Fibroblast of peridontal ligament (primary cell): ENCODE data around the gene PLPP2.
A peak's percentile ranks its signal among the peaks of the same experiment; 100 is the strongest.

Experiments used
- DNase-seq: peaks from one replicate; pipeline ENCODE4 v3.0.0-alpha.2; 2010; ENCODE audit errors: extremely low read depth

PLPP2 gene

GRCh38 chr19:291006-291521, at the start of gene PLPP2:
TSS of gene PLPP2 (minus strand) at chr19:291403. CDS start at chr19:291336, 67 bp downstream.
- no peak for DNase-seq

- no peak for DNase-seq
Observed at GRCh38 chr19:340620-341385, 49.6 kb upstream of the PLPP2 start.

GRCh38 chr19:339262-339887, 48.2 kb upstream of the PLPP2 start:
- no peak for DNase-seq

GRCh38 chr19:338421-338820, 47.2 kb upstream of the PLPP2 start:
- no peak for DNase-seq

GRCh38 chr19:336067-336614, 44.9 kb upstream of the PLPP2 start:
- DNase-seq = no peak

GRCh38 chr19:335486-336066, 44.4 kb upstream of the PLPP2 start:
- no peak for DNase-seq

GRCh38 chr19:335072-335471, 43.9 kb upstream of the PLPP2 start:
- DNase-seq = no peak

- DNase-seq = no peak
Observed at GRCh38 chr19:334296-335071, 43.3 kb upstream of the PLPP2 start.

- no peak for DNase-seq
Observed at GRCh38 chr19:330503-330902, 39.3 kb upstream of the PLPP2 start.

GRCh38 chr19:329876-330275, 38.7 kb upstream of the PLPP2 start:
- no peak for DNase-seq

- peak; percentile 13 for DNase-seq
Observed at GRCh38 chr19:328025-328505, 36.9 kb upstream of the PLPP2 start.

GRCh38 chr19:327291-328024, 36.3 kb upstream of the PLPP2 start:
- no peak for DNase-seq

- no peak for DNase-seq
Observed at GRCh38 chr19:326871-327270, 35.7 kb upstream of the PLPP2 start.

GRCh38 chr19:325937-326565, 34.8 kb upstream of the PLPP2 start:
- no peak for DNase-seq

GRCh38 chr19:325173-325936, 34.2 kb upstream of the PLPP2 start:
- DNase-seq = no peak

- DNase-seq = no peak
Observed at GRCh38 chr19:324716-325115, 33.5 kb upstream of the PLPP2 start.

- no peak for DNase-seq
Observed at GRCh38 chr19:322616-323015, 31.4 kb upstream of the PLPP2 start.

- DNase-seq = no peak
Observed at GRCh38 chr19:318509-318774, 27.2 kb upstream of the PLPP2 start.

- no peak for DNase-seq
Observed at GRCh38 chr19:317710-318508, 26.7 kb upstream of the PLPP2 start.
